ENCODE data around the gene DMD. TPM values are rescaled to one million over a fixed set of nuclear protein-coding genes. Genes with fewer than 3 reads are reported as not detected.

DMD gene
- total RNA-seq, 1 experiment from 2014 or later: 2.2 TPM

- TF ChIP-seq REST (IDR thresholded peaks at IDR 0.05; ENCODE audit: insufficient read depth in 1 of 2, low read depth in 2 of 2, low read length in 1 of 2): no peak
- TF ChIP-seq CTCF (IDR thresholded peaks at IDR 0.05): no peak
- no peak for TF ChIP-seq POLR2AphosphoS5 (IDR thresholded peaks at IDR 0.05; ENCODE audit: low read depth, low read length)
- no peak for TF ChIP-seq TCF7L2 (IDR thresholded peaks at IDR 0.05; ENCODE audit: low read depth, low read length)
- TF ChIP-seq SIN3A (IDR thresholded peaks at IDR 0.05; ENCODE audit: borderline replicate concordance, insufficient read depth, low read depth, low read length): no peak
- BruUV-seq (replicated peaks): no TSS peak
- Histone ChIP-seq H3K27ac (ENCODE audit: low read length) (no peak overlapping the region), H3K4me1 (ENCODE audit: control insufficient read depth, insufficient read depth, low read length) (no peaks in the 10 kb centered on the region), H3K36me3 (ENCODE audit: control insufficient read depth, insufficient read depth, low read length) (no peaks in the 10 kb centered on the region), H3K4me3 (ENCODE audit: low read depth in 2 of 2, low read length in 2 of 2) (no peak overlapping the region), H3K9me3 (ENCODE audit: control insufficient read depth, insufficient read depth, low read depth, low read length) (no peaks in the 10 kb centered on the region), H3K27me3 (ENCODE audit: control insufficient read depth, insufficient read depth, low read length) (no peaks in the 10 kb centered on the region)
- in situ Hi-C loops (cut with HindIII; ENCODE audit: low pct_unique_long_range_greater_than_20kb, low sequenced_read_pairs) (no loop called here), intact Hi-C loops (cut with micrococcal nuclease; ENCODE audit: unreplicated experiment) (no loop called here)
- CTCF ChIA-PET: no interaction called here
- DNase-seq (ENCODE audit: low read depth, low spot score): no peak
- POLR2A ChIA-PET: no interaction called here
- ATAC-seq: no peak
Measured at GRCh38 chrX:32687379-32687778, 524.0 kb downstream of the DMD start.

- no peak for DNase-seq (ENCODE audit: low read depth, low spot score)
- no peaks in the 10 kb centered on the region for H3K36me3 ChIP-seq (ENCODE audit: control insufficient read depth, insufficient read depth, low read length)
- H3K27ac ChIP-seq (ENCODE audit: low read length): no peak overlapping the region
- no peak for TF ChIP-seq TCF7L2 (IDR thresholded peaks at IDR 0.05; ENCODE audit: low read depth, low read length)
- no peak for TF ChIP-seq CTCF (IDR thresholded peaks at IDR 0.05)
- TF ChIP-seq SIN3A (IDR thresholded peaks at IDR 0.05; ENCODE audit: borderline replicate concordance, insufficient read depth, low read depth, low read length): no peak
- TF ChIP-seq REST (IDR thresholded peaks at IDR 0.05; ENCODE audit: insufficient read depth in 1 of 2, low read depth in 2 of 2, low read length in 1 of 2): no peak
- TF ChIP-seq POLR2AphosphoS5 (IDR thresholded peaks at IDR 0.05; ENCODE audit: low read depth, low read length): no peak
- POLR2A ChIA-PET: no interaction called here
- intact Hi-C loops (cut with micrococcal nuclease; ENCODE audit: unreplicated experiment): no loop called here
- BruUV-seq (replicated peaks): no TSS peak
- H3K4me3 ChIP-seq (ENCODE audit: low read depth in 2 of 2, low read length in 2 of 2): no peak overlapping the region
- H3K27me3 ChIP-seq (ENCODE audit: control insufficient read depth, insufficient read depth, low read length): no peaks in the 10 kb centered on the region
- ATAC-seq: no peak
- no peaks in the 10 kb centered on the region for H3K4me1 ChIP-seq (ENCODE audit: control insufficient read depth, insufficient read depth, low read length)
- CTCF ChIA-PET: no interaction called here
- in situ Hi-C loops (cut with HindIII; ENCODE audit: low pct_unique_long_range_greater_than_20kb, low sequenced_read_pairs): no loop called here
- H3K9me3 ChIP-seq (ENCODE audit: control insufficient read depth, insufficient read depth, low read depth, low read length): no peaks in the 10 kb centered on the region
Measured at GRCh38 chrX:32678487-32678886, 532.9 kb downstream of the DMD start.

All from Panc1 (cell line).